MCF 10A (cell line): Measurements from ENCODE around the gene STRIT1. TPM values are rescaled to one million over a fixed set of nuclear protein-coding genes. Genes with fewer than 3 reads are reported as not detected.

Experiments
- BruUV-seq: library from RNA; stranded (reverse); fragments of 400-500 nt; replicated peaks from 2 replicates; lab custom pipeline; 2021; lab: Mats Ljungman, UMichigan
- CTCF ChIA-PET: fragments of 300-600 bp; sonication (Branson Sonifier 250); formaldehyde crosslinking; extraction: SDS; loops from one replicate; lab custom pipeline; 2021; ENCODE audit warnings: antibody characterized with exemption, inconsistent platforms; lab: Yijun Ruan, JAX
- POLR2A ChIA-PET: fragments of 300-600, 350-650 bp; sonication (Branson Sonifier 250); formaldehyde crosslinking; extraction: SDS; loops from one replicate; lab custom pipeline; 2020; ENCODE audit warnings: antibody characterized with exemption, inconsistent platforms; lab: Yijun Ruan, JAX
- DNase-seq: peaks from one replicate; pipeline ENCODE4 v3.0.0-alpha.2; 2018; ENCODE audit not compliant: unreplicated experiment
- H3K27ac Mint-ChIP-seq: one replicate; pipeline ENCODE4 v1.8.0; 2022; ENCODE audit warnings: mild to moderate bottlenecking, low read depth, mixed read lengths; ENCODE audit not compliant: unreplicated experiment
- H3K27me3 Mint-ChIP-seq: one replicate; pipeline ENCODE4 v1.8.0; 2022; ENCODE audit warnings: mixed read lengths; ENCODE audit not compliant: insufficient read depth, unreplicated experiment
- H3K36me3 Mint-ChIP-seq: one replicate; pipeline ENCODE4 v1.8.0; 2022; ENCODE audit warnings: mild to moderate bottlenecking, moderate library complexity, mixed read lengths; ENCODE audit not compliant: insufficient read depth, unreplicated experiment
- H3K4me1 Mint-ChIP-seq: one replicate; pipeline ENCODE4 v1.8.0; 2022; ENCODE audit warnings: mixed read lengths; ENCODE audit not compliant: insufficient read depth, unreplicated experiment
- H3K4me3 Mint-ChIP-seq: one replicate; pipeline ENCODE4 v1.8.0; 2022; ENCODE audit warnings: mild to moderate bottlenecking, moderate library complexity, mixed read lengths; ENCODE audit not compliant: unreplicated experiment
- H3K9me3 Mint-ChIP-seq: one replicate; pipeline ENCODE4 v1.8.0; 2022; ENCODE audit warnings: mixed read lengths; ENCODE audit not compliant: unreplicated experiment
- CTCF ChIP-seq: fragments of 200-600 bp; IDR thresholded peaks from one replicate; pipeline ENCODE4 v1.8.0; 2022; ENCODE audit warnings: antibody characterized with exemption, mild to moderate bottlenecking; ENCODE audit not compliant: unreplicated experiment
- intact Hi-C: fragments of 100-400 bp; cut with micrococcal nuclease; formaldehyde crosslinking; loops from 2 replicates; pipeline ENCODE4 v1.14.1; 2022
- total RNA-seq: library from RNA; stranded (reverse); gene quantifications from 2 replicates; pipeline ENCODE4 v1.2.3, GENCODE V29; 2022

STRIT1 gene
- total RNA-seq, 1 experiment from 2014 or later: not detected

DNA sequence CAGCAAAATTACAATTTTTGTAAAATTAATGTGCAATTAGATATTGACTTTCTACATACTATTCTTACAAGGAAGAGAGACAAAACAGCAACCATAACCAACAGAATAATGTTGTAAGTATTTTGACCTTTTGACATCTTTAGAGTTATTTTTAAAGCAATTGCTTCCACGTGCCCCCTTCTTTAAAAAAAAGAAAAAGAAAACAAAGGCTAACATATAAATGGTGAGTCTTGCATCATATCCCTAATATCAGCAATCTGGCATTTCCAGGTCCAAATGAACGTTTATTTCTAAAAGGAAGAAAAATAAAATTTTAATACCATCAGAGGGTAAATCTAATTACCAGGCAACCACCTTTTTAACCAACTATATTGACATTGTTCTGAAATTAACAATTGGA lies 19.3 kb upstream of the STRIT1 start:
- Mint-ChIP-seq H3K9me3 (no peaks in the 10 kb centered on the region), H3K36me3 (no peaks in the 10 kb centered on the region), H3K4me1 (no peaks in the 10 kb centered on the region), H3K27ac (no peak overlapping the region), H3K4me3 (no peak overlapping the region), H3K27me3 (no peaks in the 10 kb centered on the region)
- no TSS peak for BruUV-seq
- DNase-seq: no peak
- CTCF ChIA-PET: interaction anchor here (1.6 kb wide), 1 partner anchor 10 kb away, joined by 5 read pairs; no protein-coding TSS in a partner anchor
- no peak for TF ChIP-seq CTCF
- intact Hi-C loops: no loop called here
- POLR2A ChIA-PET: interaction anchor here (1.4 kb wide), 1 partner anchor 8 kb away, joined by 4 read pairs; no protein-coding TSS in a partner anchor

DNA sequence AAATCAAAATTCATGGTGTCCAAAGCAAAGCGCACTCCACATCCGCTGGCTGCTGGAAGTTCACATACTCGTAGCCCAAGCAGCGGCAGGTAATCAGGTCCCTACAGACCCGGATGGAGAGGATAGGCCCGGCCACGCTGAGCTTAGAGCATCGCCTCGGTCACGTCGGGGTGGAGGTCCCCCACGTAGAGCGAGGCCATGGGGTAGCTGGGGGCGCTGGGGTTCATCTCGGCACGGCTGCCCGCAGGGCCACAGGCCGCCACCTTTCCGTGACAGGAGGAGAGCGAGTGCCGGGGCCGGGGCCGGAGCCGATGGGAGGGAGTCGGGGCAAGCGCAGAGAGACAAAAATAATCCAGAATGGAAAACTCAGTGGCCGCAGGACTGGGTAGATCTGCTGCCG lies 16.1 kb upstream of the STRIT1 start:
- CTCF ChIA-PET: interaction anchor here (1.9 kb wide), 1 partner anchor 13 kb away, joined by 8 read pairs; no protein-coding TSS in a partner anchor

DNA sequence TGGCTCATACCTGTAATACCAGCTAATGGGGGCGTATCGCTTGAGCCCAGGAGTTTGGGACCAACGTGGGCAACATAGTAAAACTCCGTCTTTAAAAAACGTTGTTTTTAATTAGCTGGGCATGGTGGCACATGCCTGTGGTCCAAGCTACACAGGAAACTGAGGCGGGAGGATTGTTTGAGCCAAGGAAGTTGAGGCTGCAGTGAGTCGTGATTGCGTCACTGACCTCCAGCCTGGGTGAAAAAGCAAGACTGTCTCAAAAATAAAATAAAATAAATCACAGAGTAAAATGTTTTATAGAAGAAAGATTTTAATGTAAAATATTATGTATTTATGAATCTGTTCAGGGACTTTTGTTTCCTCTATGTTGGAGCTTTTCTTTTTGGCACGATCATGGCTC lies 15.3 kb upstream of the STRIT1 start:
- Mint-ChIP-seq H3K9me3 (no peaks in the 10 kb centered on the region), H3K4me1 (no peaks in the 10 kb centered on the region), H3K36me3 (no peaks in the 10 kb centered on the region), H3K4me3 (no peak overlapping the region), H3K27ac (no peak overlapping the region), H3K27me3 (no peaks in the 10 kb centered on the region)
- POLR2A ChIA-PET: no interaction called here
- intact Hi-C loops: no loop called here
- TF ChIP-seq CTCF: no peak
- CTCF ChIA-PET: no interaction called here
- DNase-seq: peak; percentile 30
- BruUV-seq: no TSS peak

More for the DNA sequence above, 16.1 kb upstream of the STRIT1 start:
- no peak for TF ChIP-seq CTCF
- Mint-ChIP-seq H3K27me3 (no peaks in the 10 kb centered on the region), H3K4me1 (no peaks in the 10 kb centered on the region), H3K27ac (no peak overlapping the region), H3K4me3 (no peak overlapping the region), H3K9me3 (no peaks in the 10 kb centered on the region), H3K36me3 (no peaks in the 10 kb centered on the region)
- BruUV-seq: no TSS peak
- intact Hi-C loops: no loop called here
- POLR2A ChIA-PET: no interaction called here
- no peak for DNase-seq

DNA sequence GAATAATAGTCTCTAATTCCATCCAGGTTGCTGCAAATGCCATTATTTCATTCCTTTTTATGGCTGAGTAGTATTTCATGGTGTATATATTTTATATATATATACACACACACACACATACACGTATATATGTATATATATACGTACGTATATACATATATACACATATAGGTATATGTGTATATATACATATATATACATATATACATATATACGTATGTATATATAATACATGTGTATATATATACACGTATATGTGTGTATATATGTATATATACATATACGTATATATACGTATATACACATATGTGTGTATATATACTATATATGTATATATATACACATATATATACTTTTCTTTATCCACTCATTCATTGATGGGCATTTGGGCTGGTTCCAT lies 13.7 kb upstream of the STRIT1 start:
- intact Hi-C loops: no loop called here
- CTCF ChIA-PET: interaction anchor here (0.7 kb wide), 1 partner anchor 483 kb away, joined by 3 read pairs; no protein-coding TSS in a partner anchor
- POLR2A ChIA-PET: no interaction called here
- TF ChIP-seq CTCF: no peak
- no peak overlapping the region for H3K27ac Mint-ChIP-seq
- BruUV-seq: no TSS peak
- no peak for DNase-seq
- no peaks in the 10 kb centered on the region for H3K36me3 Mint-ChIP-seq
- no peaks in the 10 kb centered on the region for H3K9me3 Mint-ChIP-seq
- no peak overlapping the region for H3K4me3 Mint-ChIP-seq
- no peaks in the 10 kb centered on the region for H3K4me1 Mint-ChIP-seq
- H3K27me3 Mint-ChIP-seq: no peaks in the 10 kb centered on the region
